AG09309 (cell line): ENCODE results near the gene ZNF749.

Experiments used
- DNase-seq: peaks from one replicate; pipeline ENCODE4 v3.0.0-alpha.2; 2010; ENCODE audit warnings: low read depth
- H3K4me3 ChIP-seq: 2 replicates; pipeline ENCODE4 v1.5.1; 2011; ENCODE audit warnings: mild to moderate bottlenecking, low read depth, low read length, moderate library complexity; ENCODE audit not compliant: control insufficient read depth
- TF ChIP-seq, protein P1 (sequence below): IDR thresholded peaks from 2 replicates; pipeline ENCODE4 v1.5.1; 2011; ENCODE audit warnings: mild to moderate bottlenecking, low read depth, low read length, inconsistent platforms; ENCODE audit not compliant: insufficient read depth, control insufficient read depth; ENCODE audit errors: missing control alignments

Gene ZNF749

DNA sequence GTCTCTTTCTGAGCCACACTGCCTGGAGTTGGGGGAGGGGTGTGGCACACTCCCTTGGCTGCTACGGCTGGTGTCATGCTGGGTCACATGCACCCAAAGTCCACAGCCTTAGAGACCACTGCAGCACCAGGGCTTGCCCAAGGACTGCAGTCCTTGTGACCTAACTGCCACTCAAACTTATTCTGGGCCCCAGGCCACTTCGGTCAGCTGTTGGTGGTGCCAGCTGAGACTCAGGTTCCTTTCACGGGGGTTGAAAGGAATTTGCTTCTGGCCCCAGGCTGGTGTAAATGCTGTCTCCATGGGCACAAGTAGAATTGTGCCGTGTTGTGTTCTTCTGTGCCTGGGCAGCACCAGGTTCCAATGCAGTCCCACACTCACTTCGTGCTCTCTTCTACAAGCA lies 31.4 kb downstream of the ZNF749 start:
- TF ChIP-seq, protein P1, sequence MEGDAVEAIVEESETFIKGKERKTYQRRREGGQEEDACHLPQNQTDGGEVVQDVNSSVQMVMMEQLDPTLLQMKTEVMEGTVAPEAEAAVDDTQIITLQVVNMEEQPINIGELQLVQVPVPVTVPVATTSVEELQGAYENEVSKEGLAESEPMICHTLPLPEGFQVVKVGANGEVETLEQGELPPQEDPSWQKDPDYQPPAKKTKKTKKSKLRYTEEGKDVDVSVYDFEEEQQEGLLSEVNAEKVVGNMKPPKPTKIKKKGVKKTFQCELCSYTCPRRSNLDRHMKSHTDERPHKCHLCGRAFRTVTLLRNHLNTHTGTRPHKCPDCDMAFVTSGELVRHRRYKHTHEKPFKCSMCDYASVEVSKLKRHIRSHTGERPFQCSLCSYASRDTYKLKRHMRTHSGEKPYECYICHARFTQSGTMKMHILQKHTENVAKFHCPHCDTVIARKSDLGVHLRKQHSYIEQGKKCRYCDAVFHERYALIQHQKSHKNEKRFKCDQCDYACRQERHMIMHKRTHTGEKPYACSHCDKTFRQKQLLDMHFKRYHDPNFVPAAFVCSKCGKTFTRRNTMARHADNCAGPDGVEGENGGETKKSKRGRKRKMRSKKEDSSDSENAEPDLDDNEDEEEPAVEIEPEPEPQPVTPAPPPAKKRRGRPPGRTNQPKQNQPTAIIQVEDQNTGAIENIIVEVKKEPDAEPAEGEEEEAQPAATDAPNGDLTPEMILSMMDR: no peak
- DNase-seq: no peak

DNA sequence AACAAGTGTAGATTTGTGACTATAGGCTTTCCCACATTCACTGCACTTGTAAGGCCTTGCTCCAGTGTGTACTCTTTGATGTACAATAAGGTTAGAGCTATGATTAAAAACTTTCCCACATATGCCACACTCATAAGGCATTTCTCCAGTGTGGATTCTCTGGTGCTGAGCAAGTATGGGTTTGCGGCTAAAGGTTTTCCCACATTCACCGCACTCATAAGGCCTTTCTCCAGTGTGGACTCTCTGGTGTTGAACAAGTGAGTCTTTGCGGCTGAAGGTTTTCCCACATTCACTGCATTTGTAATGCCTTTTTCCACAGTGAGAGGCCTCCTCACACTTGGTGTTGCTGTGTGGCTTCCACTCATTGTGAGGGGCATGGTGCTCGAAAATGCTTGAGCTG lies 38.5 kb downstream of the ZNF749 start:
- TF ChIP-seq, protein P1: no peak
- no peak overlapping the region for H3K4me3 ChIP-seq
- no peak for DNase-seq

More for the DNA sequence above, 31.4 kb downstream of the ZNF749 start:
- no peak overlapping the region for H3K4me3 ChIP-seq

DNA sequence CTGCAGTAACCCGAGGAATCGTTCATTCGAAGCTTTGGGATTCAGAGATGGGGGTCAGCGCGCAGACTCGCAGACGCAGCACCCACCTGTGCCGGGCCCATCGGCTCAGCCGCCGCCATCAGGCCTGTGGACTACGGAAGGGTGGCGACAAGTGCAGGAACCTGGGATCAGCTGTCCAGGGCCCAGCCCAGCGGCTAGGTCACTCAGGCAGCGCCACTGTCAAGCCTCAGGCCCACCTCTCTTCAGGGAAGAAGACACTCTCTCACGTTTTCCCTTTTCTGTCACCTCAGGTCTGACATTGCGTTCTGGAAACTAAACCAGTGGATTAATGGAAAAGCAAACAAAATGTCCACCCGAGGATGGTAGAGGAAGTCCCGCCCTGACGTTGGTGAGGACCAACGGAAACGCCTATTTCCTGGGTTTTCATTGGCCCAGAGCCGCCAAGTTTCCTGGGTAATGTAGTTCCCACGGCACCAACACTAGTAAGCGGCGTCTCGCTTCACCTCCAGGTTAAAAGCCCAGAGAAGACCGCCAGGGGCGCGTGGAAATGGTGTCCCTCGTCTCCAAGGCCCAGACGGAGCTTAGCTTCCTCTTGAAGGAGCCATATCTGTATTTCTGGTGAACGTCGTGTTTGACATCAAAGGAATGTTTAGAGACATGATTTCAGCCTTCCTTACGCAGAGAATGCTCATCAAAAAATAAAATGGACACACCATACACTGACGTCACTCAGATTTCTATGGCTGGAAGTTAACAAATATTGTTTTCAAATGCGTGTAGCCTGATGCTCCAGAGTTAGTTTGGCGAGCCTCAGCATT lies 42.3 kb downstream of the ZNF749 start, which contains the start of gene ZNF772:
TSS of gene ZNF772 (minus strand) at position 376 of the 818 bp plus-strand sequence. CDS start at position 119, 257 bp downstream.
- TF ChIP-seq, protein P1: peak; percentile 77
- DNase-seq: peak; percentile 79

DNA sequence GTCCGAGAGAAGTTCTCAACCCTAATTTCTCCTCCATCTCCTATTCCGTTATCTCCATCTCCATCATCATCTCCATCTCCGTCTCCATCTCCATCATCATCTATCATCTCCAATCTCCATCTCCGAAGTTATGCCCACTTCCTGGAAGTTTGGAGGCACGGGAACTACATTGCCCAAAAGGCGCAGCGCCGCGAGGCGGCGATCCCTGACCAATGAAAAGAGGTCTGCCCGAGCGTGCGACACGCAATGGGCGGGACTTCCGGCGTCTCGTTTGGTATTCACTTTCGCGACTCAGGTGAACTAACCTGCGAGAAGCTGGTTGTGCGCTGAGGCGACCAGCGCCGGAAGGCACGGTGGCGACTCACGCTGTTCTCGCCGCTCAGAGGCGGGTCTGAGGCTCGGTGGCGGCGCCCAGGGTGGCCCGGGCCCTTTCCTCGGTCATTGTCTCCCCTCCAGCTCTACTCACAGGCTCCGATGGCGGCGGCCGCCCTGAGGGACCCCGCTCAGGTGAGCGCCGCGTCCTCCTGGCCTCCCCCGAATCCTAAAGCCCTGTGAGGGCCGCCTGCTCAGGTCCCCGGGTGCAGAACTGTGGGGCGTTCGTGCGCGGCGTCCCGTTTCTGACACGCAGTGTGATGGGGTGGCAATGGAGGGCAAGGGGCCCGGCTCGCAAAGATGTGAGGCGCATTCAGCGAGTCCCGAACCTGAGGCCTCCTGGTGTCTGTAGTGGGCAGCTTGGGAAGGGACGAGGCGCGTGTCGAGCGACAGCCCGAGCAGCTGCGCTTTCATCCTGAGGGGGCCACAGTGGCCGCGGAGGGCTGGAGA lies 52.6 kb downstream of the ZNF749 start, which contains the start of gene ZNF419:
TSS of gene ZNF419 (plus strand) at position 274 of the 822 bp plus-strand sequence. CDS start at position 475, 201 bp downstream.
- peak; percentile 45 for DNase-seq
- H3K4me3 ChIP-seq: peak within 1 kb of the TSS; percentile 64

More for the DNA sequence above, 42.3 kb downstream of the ZNF749 start, which contains the start of gene ZNF772:
- peak within 1 kb of the TSS; percentile 54 for H3K4me3 ChIP-seq

DNA sequence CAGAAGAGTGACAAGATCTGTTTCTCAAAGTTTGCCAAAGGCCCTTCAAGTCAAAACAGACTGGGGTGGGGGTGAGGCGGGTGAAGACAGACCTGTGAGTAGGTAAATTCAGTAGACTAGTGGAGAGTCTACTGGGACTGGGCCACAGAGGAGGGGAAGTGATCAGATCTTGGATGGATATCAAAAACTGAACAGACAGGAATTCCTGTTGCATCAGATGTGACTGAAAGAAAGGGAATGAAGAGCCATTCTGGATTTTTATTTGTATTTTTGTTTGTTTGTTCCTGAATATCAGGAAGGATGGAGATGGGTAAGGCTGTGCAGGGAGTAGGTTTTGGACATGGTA lies 53.1 kb downstream of the ZNF749 start:
- peak overlapping the region; percentile 53 for H3K4me3 ChIP-seq
- peak; percentile 11 for DNase-seq
